GM21515 (cell line): ENCODE data around the gene CRYBG3.

Experiments
- ATAC-seq: cut with Tn5 transposase; IDR thresholded peaks from one replicate; pipeline ENCODE4 v1.9.1; 2021; ENCODE audit not compliant: unreplicated experiment

Gene CRYBG3

GRCh38 chr3:97939401-97939800, 117.6 kb downstream of the CRYBG3 start:
- no peak for ATAC-seq

DNA sequence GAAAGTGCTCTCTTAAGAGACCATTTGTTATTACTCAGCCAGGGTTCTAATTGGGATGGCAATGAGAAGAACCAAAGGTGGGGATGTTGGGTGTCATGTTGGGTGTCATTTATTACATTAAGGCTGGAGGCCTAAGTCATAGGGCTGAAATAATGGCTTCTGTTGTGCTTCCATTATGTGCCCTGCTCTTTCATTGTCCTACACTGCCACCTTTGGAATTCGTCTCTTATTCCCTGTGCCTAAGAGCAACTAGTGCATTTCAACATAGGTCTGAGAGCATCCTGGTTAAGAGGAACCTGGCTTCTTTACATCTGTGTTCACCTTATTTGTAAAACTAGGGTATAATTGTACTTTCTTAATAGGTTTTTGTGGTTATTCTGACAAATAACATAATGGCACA, 118.2 kb downstream of the CRYBG3 start:
- ATAC-seq = no peak

DNA sequence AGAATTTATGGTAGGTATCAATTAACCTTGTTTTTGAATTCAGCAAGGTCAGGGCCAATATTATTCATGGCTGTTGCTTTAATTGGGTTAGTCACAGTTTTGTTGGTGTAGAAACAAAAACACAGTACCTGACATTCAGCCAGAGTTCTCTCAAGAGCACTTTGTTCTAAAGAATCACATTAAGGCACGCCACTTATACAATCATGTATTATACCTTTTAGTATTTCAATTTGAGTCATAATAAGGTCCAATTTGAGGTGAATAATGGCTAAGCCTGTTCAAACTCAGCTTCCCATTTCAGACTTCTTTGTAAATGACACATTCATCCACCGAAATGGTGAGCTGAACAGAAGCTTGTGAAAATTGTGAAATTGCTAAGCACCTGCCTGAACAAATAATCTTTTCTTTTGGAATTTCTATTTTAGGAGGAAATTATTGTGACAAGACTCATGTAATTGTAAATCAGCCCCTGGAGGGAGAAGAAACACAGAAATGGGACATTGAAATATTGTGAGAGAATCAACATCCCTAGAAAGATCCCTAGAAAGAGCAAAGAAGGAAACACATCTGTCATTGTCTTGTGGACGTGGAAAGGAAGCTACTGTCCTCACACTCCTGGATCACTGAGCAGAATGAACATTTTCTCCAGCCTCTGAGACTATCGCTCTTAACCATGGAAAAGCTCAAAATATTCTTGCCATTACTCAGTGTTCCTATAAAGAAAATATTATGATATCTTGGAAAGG, 121.2 kb downstream of the CRYBG3 start:
- ATAC-seq = no peak

DNA sequence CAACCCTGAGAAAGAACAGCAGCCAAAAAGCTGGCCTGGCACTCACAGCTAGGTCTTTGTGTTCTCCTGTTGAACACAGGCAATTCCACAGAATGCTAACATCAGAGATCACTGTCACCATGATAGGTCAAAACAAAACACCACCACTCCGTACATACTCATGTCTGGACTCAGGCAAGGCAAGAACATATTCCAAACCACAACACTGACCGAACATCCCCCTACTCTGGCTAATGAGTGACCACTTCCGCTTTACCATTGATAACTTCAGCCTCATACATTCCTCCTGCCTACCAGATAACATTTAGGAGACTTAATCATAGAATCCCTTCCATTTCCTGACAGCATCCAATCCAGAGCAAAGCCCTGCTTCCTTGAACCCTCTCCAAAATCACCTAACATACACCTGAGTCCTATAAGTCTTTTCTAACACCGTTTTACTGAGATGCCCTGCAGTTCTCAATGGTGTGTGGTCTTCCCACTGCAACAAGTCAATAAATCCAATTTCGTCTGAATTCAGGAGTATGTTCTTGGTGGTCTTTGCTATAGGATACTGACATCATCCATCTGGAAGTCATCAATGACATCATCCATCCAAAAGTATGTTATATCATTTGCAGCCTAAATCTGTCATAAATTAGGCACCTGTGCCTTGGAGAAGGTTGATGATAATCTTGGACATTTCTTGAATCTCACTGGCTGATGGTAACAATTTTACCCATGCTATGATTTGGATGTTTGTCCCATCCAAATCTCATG, 126.7 kb downstream of the CRYBG3 start:
- ATAC-seq = no peak

DNA sequence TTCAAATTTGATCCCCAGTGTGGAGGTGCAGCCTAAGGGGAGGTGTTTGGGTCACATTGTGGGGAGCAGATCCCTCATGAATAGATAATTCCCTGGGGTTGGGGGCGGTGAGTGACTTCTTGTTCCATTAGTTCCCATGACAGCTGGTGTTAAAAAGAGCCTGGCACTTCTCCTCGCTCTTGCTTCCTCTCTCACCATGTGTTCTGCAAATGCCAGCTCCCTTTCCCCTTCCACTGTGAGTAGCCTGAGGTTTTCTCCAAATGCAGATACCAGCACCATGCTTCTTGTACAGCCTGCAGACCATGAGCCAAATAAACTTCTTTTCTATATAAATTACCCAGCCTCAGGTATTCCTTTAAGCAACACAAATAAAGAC, 127.3 kb downstream of the CRYBG3 start:
- ATAC-seq = no peak

- ATAC-seq = no peak
Measured at GRCh38 chr3:97949743-97950142, 127.9 kb downstream of the CRYBG3 start.

GRCh38 chr3:97950360-97950759, 128.5 kb downstream of the CRYBG3 start:
- ATAC-seq = no peak

GRCh38 chr3:97952280-97952679, 130.5 kb downstream of the CRYBG3 start:
- no peak for ATAC-seq

- no peak for ATAC-seq
Measured at GRCh38 chr3:97952872-97953271, 131.1 kb downstream of the CRYBG3 start.

GRCh38 chr3:97954228-97954827, 132.5 kb downstream of the CRYBG3 start:
- no peak for ATAC-seq

- no peak for ATAC-seq
Measured at GRCh38 chr3:97956051-97956450, 134.2 kb downstream of the CRYBG3 start.

GRCh38 chr3:97957617-97958311, 136.0 kb downstream of the CRYBG3 start:
- ATAC-seq = no peak

DNA sequence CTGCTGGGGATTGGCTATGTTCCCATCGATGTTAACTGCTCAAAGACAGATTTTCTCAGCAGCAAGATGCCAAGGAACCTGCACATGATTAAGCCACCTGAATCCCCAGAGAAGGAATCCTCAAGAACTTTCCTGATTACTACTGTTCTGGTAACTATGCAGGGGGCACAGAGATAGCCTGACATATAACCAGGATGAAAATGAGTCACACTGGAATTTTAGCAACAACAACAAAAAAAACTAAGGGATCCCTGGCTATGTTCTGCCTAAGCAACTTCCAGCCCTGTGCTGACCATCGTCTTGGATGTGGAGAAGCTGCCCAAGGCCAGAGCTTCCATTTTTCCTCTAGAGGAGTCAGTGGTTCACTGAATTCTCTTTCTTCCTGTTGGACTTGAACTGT, 136.6 kb downstream of the CRYBG3 start:
- ATAC-seq = no peak

- no peak for ATAC-seq
Measured at GRCh38 chr3:97958796-97959195, 137.0 kb downstream of the CRYBG3 start.

DNA sequence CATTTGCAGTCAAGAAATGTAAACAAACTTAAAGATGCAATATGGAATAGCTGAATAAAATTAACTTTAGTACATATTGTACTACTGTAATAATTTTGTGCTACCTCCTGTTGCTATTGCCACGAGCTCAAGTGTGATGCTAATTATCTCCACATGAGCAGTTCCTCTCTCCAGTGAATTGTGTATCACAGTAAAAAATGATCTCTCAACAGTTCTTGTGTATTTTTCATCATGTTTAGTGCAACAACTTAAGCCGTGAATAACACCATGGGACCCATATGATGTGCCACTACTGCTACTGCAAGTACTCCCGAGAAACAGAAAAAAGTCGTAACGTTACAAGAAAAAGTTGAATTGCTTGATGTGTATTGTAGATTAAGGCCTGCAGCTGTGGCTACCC, 138.1 kb downstream of the CRYBG3 start:
- ATAC-seq = no peak

- ATAC-seq = no peak
Measured at GRCh38 chr3:97960551-97960950, 138.7 kb downstream of the CRYBG3 start.

- ATAC-seq = no peak
Measured at GRCh38 chr3:97960993-97961766, 139.4 kb downstream of the CRYBG3 start.

GRCh38 chr3:97967966-97968365, 146.2 kb downstream of the CRYBG3 start:
- ATAC-seq = no peak

DNA sequence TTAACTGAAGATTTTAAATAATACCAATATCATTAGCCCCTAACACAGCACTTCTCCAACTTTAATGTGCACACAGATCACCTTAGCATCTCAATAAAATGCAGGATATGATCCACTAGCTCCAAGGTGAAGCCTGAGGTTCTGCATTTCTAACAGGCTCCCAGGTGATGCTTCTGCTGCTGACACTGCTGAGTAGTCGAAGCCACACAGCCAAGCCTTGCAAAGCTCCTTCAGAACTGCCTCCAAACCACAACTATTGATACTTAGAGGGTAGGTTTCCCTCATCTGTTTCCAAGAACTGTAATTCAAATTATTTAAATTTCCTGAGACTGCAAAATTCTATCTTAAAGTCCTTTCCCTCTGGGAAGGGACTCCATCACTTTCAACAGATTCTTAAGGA, 146.6 kb downstream of the CRYBG3 start:
- no peak for ATAC-seq

- ATAC-seq = no peak
Measured at GRCh38 chr3:97969541-97969940, 147.7 kb downstream of the CRYBG3 start.

- ATAC-seq = no peak
Measured at GRCh38 chr3:97970156-97970555, 148.3 kb downstream of the CRYBG3 start.
